ENCODE data around the gene MAD2L1BP.

Gene MAD2L1BP

GRCh38 chr6:43665376-43665775 lies 29.7 kb downstream of the MAD2L1BP start:
- TF ChIP-seq, protein P1, sequence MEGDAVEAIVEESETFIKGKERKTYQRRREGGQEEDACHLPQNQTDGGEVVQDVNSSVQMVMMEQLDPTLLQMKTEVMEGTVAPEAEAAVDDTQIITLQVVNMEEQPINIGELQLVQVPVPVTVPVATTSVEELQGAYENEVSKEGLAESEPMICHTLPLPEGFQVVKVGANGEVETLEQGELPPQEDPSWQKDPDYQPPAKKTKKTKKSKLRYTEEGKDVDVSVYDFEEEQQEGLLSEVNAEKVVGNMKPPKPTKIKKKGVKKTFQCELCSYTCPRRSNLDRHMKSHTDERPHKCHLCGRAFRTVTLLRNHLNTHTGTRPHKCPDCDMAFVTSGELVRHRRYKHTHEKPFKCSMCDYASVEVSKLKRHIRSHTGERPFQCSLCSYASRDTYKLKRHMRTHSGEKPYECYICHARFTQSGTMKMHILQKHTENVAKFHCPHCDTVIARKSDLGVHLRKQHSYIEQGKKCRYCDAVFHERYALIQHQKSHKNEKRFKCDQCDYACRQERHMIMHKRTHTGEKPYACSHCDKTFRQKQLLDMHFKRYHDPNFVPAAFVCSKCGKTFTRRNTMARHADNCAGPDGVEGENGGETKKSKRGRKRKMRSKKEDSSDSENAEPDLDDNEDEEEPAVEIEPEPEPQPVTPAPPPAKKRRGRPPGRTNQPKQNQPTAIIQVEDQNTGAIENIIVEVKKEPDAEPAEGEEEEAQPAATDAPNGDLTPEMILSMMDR (IDR thresholded peaks at IDR 0.05) = no peak
- peaks cover 17% of the 10 kb centered on the region for H3K36me3 ChIP-seq

DNA sequence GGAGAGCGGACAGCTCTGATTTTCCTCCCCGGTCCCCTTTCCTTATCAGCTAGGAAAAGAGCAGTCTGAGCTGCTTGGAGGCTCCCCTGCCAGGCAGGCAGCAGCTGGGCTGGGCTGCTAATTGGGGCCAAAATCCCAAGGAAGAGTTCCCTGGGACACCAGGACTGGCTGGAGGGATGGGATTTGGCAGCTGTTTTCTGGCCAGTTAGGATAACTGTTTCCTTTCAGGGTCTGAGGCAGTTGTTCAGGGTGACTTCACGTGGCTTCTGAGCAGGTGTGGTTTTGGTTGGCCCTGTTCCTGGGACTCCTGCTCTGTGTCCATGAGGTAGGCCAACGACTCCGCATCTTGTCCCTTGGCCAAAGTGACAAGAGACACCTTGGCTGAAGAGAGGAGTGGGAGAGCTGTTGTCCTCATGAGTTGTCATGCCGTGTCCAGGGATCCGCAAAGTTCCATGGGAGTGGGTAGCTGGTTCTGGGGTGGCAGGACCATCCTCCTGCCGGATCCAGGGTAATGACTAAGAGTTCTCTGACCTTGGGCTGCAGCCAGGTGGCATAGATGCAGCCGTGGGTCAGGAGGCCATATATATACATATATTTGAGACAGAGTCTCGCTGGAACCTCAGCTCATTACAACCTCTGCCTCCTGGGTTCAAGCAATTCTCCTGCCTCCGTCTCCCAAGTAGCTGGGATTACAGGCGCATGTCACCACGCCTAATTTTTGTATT lies 30.7 kb downstream of the MAD2L1BP start:
- peaks cover 20% of the 10 kb centered on the region for H3K27me3 ChIP-seq
- no peaks in the 10 kb centered on the region for H3K9me3 ChIP-seq
- H3K27ac ChIP-seq = no peak overlapping the region
- TF ChIP-seq, protein P1 (IDR thresholded peaks at IDR 0.05) = no peak
- H3K36me3 ChIP-seq = peaks cover 27% of the 10 kb centered on the region
- no peak overlapping the region for H3K4me3 ChIP-seq (ENCODE audit: low read depth in 1 of 2, low read length in 1 of 2)
- peaks cover 3 to 6% of the 10 kb centered on the region in 2 experiments for H3K4me1 ChIP-seq (ENCODE audit: control insufficient read depth in 1 of 2, insufficient read depth in 1 of 2, low read depth in 1 of 2, low read length in 1 of 2)

More at GRCh38 chr6:43665376-43665775, 29.7 kb downstream of the MAD2L1BP start:
- no peak overlapping the region for H3K4me3 ChIP-seq (ENCODE audit: low read depth in 1 of 2, low read length in 1 of 2)
- H3K27me3 ChIP-seq = peaks cover 20% of the 10 kb centered on the region
- no peak overlapping the region for H3K27ac ChIP-seq
- no peaks in the 10 kb centered on the region for H3K9me3 ChIP-seq
- peaks cover 3 to 6% of the 10 kb centered on the region in 2 experiments for H3K4me1 ChIP-seq (ENCODE audit: control insufficient read depth in 1 of 2, insufficient read depth in 1 of 2, low read depth in 1 of 2, low read length in 1 of 2)

DNA sequence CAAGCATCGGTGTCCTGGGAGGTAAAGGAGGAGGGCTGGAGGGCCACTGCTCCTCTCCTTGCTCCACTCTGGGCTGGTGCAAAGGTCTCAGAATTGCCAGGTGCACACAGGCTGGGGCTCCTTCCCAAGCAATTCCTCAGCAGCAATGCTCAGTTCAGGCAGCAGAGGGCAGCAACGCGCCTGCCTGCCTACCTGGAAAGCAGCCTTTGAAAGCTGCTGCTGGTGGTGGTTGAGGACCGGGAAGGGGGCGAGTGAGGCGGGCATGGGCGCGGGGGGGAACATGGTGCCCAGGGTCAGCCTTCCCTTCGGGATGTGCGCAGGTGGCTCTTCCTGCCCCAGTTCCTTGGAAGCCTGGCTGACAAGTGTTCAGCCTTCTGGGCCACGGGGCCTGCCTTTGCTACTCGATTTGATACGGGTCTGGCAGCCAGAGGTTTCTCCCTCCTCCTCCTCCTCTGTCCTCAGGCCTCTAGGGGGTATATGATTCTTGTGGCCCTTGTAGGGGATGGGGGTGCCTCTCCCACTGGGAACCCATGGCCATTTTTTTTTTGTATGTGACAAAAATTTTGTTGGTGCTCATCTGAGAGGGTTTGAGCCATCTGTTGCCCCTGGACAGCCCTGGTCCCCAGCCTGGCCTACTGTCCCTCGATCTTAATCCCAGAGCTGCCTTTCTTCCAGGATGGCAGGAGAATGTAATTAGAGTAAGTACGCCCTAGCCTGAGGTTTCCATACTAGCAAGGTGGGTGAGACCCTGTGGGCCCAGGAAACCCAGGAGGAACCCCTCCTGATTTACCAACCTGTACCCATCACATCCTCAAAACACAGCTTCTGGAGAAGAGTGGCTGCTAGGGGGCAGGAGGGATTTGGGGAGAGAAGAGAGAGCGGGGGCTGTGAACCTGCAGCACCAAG lies 31.9 kb downstream of the MAD2L1BP start:
- no peak overlapping the region for H3K4me3 ChIP-seq (ENCODE audit: low read depth in 1 of 2, low read length in 1 of 2)
- H3K27ac ChIP-seq = no peak overlapping the region
- H3K4me1 ChIP-seq (ENCODE audit: control insufficient read depth in 1 of 2, insufficient read depth in 1 of 2, low read depth in 1 of 2, low read length in 1 of 2) = peaks cover 12 to 13% of the 10 kb centered on the region in 2 experiments
- H3K27me3 ChIP-seq = peaks cover 20% of the 10 kb centered on the region
- peaks cover 38% of the 10 kb centered on the region for H3K36me3 ChIP-seq
- no peaks in the 10 kb centered on the region for H3K9me3 ChIP-seq
- TF ChIP-seq, protein P1 (IDR thresholded peaks at IDR 0.05) = peak; percentile 93

GRCh38 chr6:43668151-43669028 lies 32.8 kb downstream of the MAD2L1BP start:
- TF ChIP-seq, protein P1 (IDR thresholded peaks at IDR 0.05) = no peak
- H3K27me3 ChIP-seq = peaks cover 20% of the 10 kb centered on the region
- H3K27ac ChIP-seq = no peak overlapping the region
- no peaks in the 10 kb centered on the region for H3K9me3 ChIP-seq
- H3K36me3 ChIP-seq = peaks cover 46% of the 10 kb centered on the region
- H3K4me1 ChIP-seq (ENCODE audit: control insufficient read depth in 1 of 2, insufficient read depth in 1 of 2, low read depth in 1 of 2, low read length in 1 of 2) = peaks cover 20% of the 10 kb centered on the region in 2 experiments
- no peak overlapping the region for H3K4me3 ChIP-seq (ENCODE audit: low read depth in 1 of 2, low read length in 1 of 2)
